GM18868 (cell line): Measurements from ENCODE around the gene CHMP2B.
"Not testable (repeated sequence)": the region's sequence is repeated elsewhere in the genome, so short reads cannot be mapped to it uniquely, and the experiment has no call there.

Source experiments
- ATAC-seq: cut with Tn5 transposase; IDR thresholded peaks from one replicate; pipeline ENCODE4 v1.9.1; 2021; ENCODE audit warnings: mild to moderate bottlenecking, moderate library complexity; ENCODE audit not compliant: unreplicated experiment

CHMP2B gene

GRCh38 chr3:87305031-87305430 is 77.9 kb downstream of the CHMP2B start:
- not testable (repeated sequence) for ATAC-seq
